HEK293T (cell line): ENCODE measurements around the gene SYF2.
"Not testable (repeated sequence)": the region's sequence is repeated elsewhere in the genome, so short reads cannot be mapped to it uniquely, and the experiment has no call there.

Experiments
- ARNT ChIP-seq: fragments of 450-650 bp; IDR thresholded peaks from 2 replicates; pipeline ENCODE4 v1.6.1; 2017; ENCODE audit warnings: mild to moderate bottlenecking
- BHLHE40 ChIP-seq: fragments of 450-650 bp; IDR thresholded peaks from 2 replicates; pipeline ENCODE4 v1.6.1; 2016; ENCODE audit warnings: mild to moderate bottlenecking, moderate library complexity, borderline replicate concordance
- ELF4 ChIP-seq: fragments of 450-650 bp; IDR thresholded peaks from 2 replicates; pipeline ENCODE4 v1.6.1; 2017; ENCODE audit warnings: antibody characterized with exemption
- FOXK2 ChIP-seq: fragments of 450-650 bp; IDR thresholded peaks from 2 replicates; pipeline ENCODE4 v1.6.1; 2016; ENCODE audit warnings: mild to moderate bottlenecking
- FOXM1 ChIP-seq: fragments of 450-650 bp; IDR thresholded peaks from 2 replicates; pipeline ENCODE4 v1.6.1; 2017; ENCODE audit warnings: mild to moderate bottlenecking, borderline replicate concordance
- HDGF ChIP-seq: fragments of 450-650 bp; IDR thresholded peaks from 2 replicates; pipeline ENCODE4 v1.6.1; 2017; ENCODE audit warnings: antibody characterized with exemption, borderline replicate concordance
- L3MBTL2 ChIP-seq: fragments of 450-650 bp; conservative IDR thresholded peaks from 2 replicates; pipeline ENCODE4 v1.6.1; 2016; ENCODE audit warnings: mild to moderate bottlenecking
- LEF1 ChIP-seq: fragments of 450-650 bp; IDR thresholded peaks from 2 replicates; pipeline ENCODE4 v1.6.1; 2017; ENCODE audit warnings: mild to moderate bottlenecking, borderline replicate concordance
- PKNOX1 ChIP-seq: fragments of 450-650 bp; IDR thresholded peaks from 2 replicates; pipeline ENCODE4 v1.6.1; 2016
- SP1 ChIP-seq: fragments of 450-650 bp; IDR thresholded peaks from 2 replicates; pipeline ENCODE4 v1.6.1; 2017
- SUZ12 ChIP-seq: fragments of 450-650 bp; IDR thresholded peaks from 2 replicates; pipeline ENCODE4 v1.6.1; 2016; ENCODE audit warnings: mild to moderate bottlenecking
- TARDBP ChIP-seq: fragments of 450-650 bp; IDR thresholded peaks from 2 replicates; pipeline ENCODE4 v1.6.1; 2016

- not testable (repeated sequence) for TF ChIP-seq ARNT, SUZ12, SP1, LEF1, TARDBP, HDGF, FOXM1, PKNOX1, ELF4, L3MBTL2, BHLHE40, FOXK2
Measured at GRCh38 chr1:25279693-25280111, 47.4 kb upstream of the SYF2 start.
